Measurements from ENCODE around the gene NANOS2. TPM values are rescaled to one million over a fixed set of nuclear protein-coding genes. Genes with fewer than 3 reads are reported as not detected.
A peak's percentile ranks its signal among the peaks of the same experiment; 100 is the strongest.

NANOS2 gene
- total RNA-seq, 1 donor from 2014 or later: not detected

DNA sequence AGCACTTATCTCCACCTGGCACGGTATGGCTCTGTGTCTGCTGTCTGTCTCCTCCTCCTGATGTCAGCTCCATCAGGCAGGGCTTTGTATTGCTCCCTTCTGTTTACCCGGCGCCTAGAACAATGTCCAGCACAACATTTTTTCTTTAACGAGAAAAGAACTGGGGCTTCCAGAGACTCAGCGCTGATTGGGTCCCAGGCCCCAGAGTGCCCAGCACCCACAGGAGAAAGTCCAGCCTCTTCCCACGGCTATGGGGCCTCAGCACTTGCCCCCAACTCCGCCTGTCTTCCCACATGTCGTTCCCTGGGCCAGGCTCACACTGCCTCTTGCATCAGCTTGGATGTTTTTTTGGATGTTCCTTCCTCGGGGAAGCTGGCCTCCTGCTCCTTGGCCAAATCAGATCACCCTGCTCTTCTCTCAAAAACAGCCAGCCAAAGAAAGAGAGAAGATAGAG, 19.0 kb downstream of the NANOS2 start:
- no peak overlapping the region for H3K4me3 Mint-ChIP-seq (ENCODE audit: low read depth)
- H3K9me3 Mint-ChIP-seq (ENCODE audit: low read depth): no peaks in the 10 kb centered on the region
- H3K27ac Mint-ChIP-seq: no peak overlapping the region
- H3K27me3 Mint-ChIP-seq: peaks cover under 1% of the 10 kb centered on the region
- TF ChIP-seq, protein P1, sequence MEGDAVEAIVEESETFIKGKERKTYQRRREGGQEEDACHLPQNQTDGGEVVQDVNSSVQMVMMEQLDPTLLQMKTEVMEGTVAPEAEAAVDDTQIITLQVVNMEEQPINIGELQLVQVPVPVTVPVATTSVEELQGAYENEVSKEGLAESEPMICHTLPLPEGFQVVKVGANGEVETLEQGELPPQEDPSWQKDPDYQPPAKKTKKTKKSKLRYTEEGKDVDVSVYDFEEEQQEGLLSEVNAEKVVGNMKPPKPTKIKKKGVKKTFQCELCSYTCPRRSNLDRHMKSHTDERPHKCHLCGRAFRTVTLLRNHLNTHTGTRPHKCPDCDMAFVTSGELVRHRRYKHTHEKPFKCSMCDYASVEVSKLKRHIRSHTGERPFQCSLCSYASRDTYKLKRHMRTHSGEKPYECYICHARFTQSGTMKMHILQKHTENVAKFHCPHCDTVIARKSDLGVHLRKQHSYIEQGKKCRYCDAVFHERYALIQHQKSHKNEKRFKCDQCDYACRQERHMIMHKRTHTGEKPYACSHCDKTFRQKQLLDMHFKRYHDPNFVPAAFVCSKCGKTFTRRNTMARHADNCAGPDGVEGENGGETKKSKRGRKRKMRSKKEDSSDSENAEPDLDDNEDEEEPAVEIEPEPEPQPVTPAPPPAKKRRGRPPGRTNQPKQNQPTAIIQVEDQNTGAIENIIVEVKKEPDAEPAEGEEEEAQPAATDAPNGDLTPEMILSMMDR (IDR thresholded peaks at IDR 0.05; ENCODE audit: unreplicated experiment): no peak
- peaks cover 21% of the 10 kb centered on the region for H3K36me3 Mint-ChIP-seq (ENCODE audit: insufficient read depth)
- no peak for DNase-seq (ENCODE audit: low spot score, unreplicated experiment)
- H3K4me1 Mint-ChIP-seq (ENCODE audit: low read depth): no peaks in the 10 kb centered on the region

DNA sequence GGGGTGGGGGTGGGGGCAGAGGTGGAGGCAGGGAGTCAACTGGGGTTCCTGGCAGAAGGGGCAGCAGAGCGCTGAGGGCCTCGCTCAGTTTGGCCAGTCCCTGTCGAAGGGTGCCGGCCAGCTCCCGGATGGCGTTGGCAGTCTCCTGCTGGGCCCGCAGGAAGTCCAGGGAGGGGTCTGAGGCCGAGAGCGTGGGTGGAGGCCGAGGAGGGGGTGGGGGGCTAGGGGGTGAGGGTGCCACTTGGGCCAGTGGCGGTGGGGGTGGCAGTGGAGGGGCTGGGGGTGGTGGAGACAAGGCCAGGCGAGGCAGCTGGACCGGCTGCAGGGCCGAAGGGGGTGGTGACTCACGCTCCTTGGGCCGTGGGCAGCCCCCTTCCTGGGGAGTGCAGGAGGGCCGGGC, 23.7 kb downstream of the NANOS2 start:
- no peak overlapping the region for H3K4me3 Mint-ChIP-seq (ENCODE audit: low read depth)
- DNase-seq (ENCODE audit: low spot score, unreplicated experiment): no peak
- TF ChIP-seq, protein P1 (IDR thresholded peaks at IDR 0.05; ENCODE audit: unreplicated experiment): no peak
- no peaks in the 10 kb centered on the region for H3K9me3 Mint-ChIP-seq (ENCODE audit: low read depth)
- H3K36me3 Mint-ChIP-seq (ENCODE audit: insufficient read depth): peaks cover 12% of the 10 kb centered on the region
- no peaks in the 10 kb centered on the region for H3K27me3 Mint-ChIP-seq
- H3K4me1 Mint-ChIP-seq (ENCODE audit: low read depth): peaks cover 4% of the 10 kb centered on the region
- no peak overlapping the region for H3K27ac Mint-ChIP-seq

DNA sequence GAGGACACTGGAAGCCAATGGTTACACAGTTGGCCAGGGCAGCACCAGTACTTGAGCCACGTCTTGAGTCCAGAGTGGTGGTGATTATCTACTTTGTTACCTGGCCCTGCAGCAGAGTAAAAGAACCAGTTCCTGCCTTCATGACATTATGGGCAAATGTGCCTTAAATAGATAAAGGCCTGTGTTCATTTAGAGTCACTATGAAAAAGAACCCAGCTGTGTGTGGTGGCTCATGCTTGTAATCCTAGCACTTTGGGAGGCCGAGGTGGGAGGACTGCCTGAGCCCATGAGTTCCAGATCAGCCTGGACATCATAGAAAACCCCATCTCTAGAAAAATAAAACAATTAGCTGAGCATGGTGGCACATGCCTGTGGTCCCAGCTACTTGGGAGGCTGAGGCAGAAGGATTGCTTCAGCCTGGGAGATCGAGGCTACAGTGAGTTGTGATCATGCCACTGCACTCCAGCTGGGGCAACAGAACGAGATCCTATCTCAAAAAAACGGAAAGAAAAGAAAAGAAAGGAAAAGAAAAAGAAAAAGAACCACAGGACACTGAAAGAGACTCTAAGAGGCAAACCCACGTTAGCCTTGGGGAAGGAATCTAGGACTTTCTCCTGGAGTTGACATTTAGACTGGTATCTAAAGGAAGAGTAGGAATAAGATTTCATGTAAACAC, 25.2 kb downstream of the NANOS2 start:
- peaks cover 4% of the 10 kb centered on the region for H3K4me1 Mint-ChIP-seq (ENCODE audit: low read depth)
- TF ChIP-seq, protein P1 (IDR thresholded peaks at IDR 0.05; ENCODE audit: unreplicated experiment): no peak
- H3K27me3 Mint-ChIP-seq: no peaks in the 10 kb centered on the region
- no peak for DNase-seq (ENCODE audit: low spot score, unreplicated experiment)
- H3K4me3 Mint-ChIP-seq (ENCODE audit: low read depth): no peak overlapping the region
- peaks cover 3% of the 10 kb centered on the region for H3K36me3 Mint-ChIP-seq (ENCODE audit: insufficient read depth)
- no peak overlapping the region for H3K27ac Mint-ChIP-seq
- no peaks in the 10 kb centered on the region for H3K9me3 Mint-ChIP-seq (ENCODE audit: low read depth)

DNA sequence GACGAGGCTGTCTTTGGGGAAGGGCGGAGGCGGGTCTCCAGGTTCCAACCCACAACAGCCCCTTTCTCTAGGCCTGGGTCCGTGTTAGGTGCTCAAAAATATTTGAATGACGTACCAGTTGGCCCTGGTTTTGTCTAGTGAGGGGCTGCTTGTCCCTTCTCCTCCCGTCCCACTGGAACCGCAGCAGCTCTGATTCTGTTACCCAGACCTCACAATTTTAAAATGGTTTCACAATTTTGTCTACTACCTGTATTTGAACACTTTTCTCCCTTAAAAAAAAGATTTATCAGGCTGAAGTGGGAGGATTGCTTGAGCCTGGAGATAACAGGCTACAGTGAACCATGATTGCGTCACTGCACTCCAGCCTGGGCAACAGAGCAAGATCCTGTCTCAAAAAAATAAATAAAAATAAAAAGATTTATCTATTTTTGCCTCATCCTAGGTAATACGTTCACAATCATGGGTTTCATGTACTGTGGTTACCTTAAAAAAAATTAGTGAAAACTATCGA, 27.3 kb downstream of the NANOS2 start:
- H3K4me1 Mint-ChIP-seq (ENCODE audit: low read depth): peaks cover 11% of the 10 kb centered on the region
- no peaks in the 10 kb centered on the region for H3K9me3 Mint-ChIP-seq (ENCODE audit: low read depth)
- peak overlapping the region; percentile 94 for H3K4me3 Mint-ChIP-seq (ENCODE audit: low read depth)
- H3K27me3 Mint-ChIP-seq: no peaks in the 10 kb centered on the region
- TF ChIP-seq, protein P1 (IDR thresholded peaks at IDR 0.05; ENCODE audit: unreplicated experiment): no peak
- no peak for DNase-seq (ENCODE audit: low spot score, unreplicated experiment)
- peak overlapping the region; percentile 99 for H3K27ac Mint-ChIP-seq
- peaks cover 4% of the 10 kb centered on the region for H3K36me3 Mint-ChIP-seq (ENCODE audit: insufficient read depth)

DNA sequence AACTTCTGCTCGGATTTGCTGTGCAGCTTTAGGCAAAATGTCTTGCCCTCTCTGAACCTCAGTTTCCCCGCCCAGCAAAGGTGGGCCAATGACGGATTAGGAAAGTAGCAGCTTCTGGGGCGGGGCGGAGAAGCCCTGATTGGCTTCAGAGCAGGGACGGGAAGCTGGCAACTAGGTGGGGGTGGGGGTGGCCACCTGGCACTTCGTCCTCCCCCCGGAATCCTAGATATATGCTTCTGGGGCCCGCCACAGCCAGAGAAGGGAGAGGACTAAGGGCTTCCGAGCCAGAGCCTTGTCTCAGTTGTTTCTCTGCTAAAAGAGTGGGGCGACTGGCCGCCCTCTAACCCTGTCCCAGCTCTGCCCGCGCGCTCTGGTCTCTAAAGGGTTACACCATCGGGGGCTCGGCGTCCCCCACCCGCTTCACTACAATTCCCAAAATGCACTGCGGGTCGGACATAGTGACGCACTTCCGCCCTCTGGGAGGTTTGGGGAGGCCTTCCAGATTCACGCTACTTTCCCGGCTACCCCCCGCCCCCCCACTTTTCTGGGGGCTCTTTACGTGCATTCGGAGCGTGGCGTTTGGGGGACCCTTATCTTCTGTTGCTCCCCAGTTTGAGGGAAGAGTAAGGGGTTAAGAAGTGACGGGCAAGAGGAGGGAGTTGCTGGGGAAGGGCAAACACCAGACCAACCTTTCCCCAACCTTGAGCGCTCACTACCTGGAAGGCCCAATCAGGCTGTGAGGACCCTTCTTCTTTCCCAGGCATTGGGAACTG, 28.0 kb downstream of the NANOS2 start:
- Mint-ChIP-seq H3K27me3 (no peaks in the 10 kb centered on the region), H3K27ac (peak overlapping the region; percentile 99), H3K9me3 (ENCODE audit: low read depth) (no peaks in the 10 kb centered on the region), H3K4me3 (ENCODE audit: low read depth) (peak overlapping the region; percentile 94), H3K4me1 (ENCODE audit: low read depth) (peaks cover 15% of the 10 kb centered on the region), H3K36me3 (ENCODE audit: insufficient read depth) (peaks cover 4% of the 10 kb centered on the region)
- TF ChIP-seq, protein P1 (IDR thresholded peaks at IDR 0.05; ENCODE audit: unreplicated experiment): no peak
- DNase-seq (ENCODE audit: low spot score, unreplicated experiment): peak; percentile 77
